ENCODE measurements around the gene SORCS3. TPM values are rescaled to one million over a fixed set of nuclear protein-coding genes. Genes with fewer than 3 reads are reported as not detected.

The SORCS3 gene
- total and polyA plus RNA-seq, 2 donors (not counting 1 experiment from before 2014, with no cell fraction given), result not detected

DNA sequence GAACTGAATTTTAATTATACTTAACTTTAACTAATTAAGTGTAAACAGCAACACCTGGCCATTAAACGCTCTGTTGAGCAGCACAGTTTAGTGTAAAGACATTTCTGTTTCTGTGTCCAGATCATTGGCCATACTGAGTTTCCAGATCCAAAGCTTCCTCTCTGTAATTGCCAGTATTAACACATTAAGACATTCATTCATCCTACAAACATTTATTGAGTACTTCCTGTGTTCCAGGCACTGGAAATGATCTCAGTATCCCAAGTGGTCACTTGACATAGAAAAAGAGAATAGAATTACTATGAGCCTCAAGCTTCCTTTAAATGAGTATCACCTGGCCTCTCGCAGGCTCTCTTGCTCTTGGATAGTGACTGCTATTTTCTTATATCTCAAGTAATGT lies 618.1 kb downstream of the SORCS3 start:
- ChIA-PET CTCF (no interaction called here), POLR2A (no interaction called here)
- no peak for DNase-seq
- Histone ChIP-seq H3K4me3 (ENCODE audit: control extremely low read depth in 1 of 5, extremely low read depth in 1 of 5, insufficient read depth in 1 of 5, low read depth in 2 of 5, low read length in 4 of 5) (no peak overlapping the region), H3K4me2 (replicated peaks; ENCODE audit: low read depth, low read length, poor library complexity, severe bottlenecking) (no peak overlapping the region), H4K20me1 (ENCODE audit: control insufficient read depth, insufficient read depth, low read length, poor library complexity, severe bottlenecking) (no peaks in the 10 kb centered on the region), H3K27ac (ENCODE audit: low read length in 2 of 2) (no peak overlapping the region), H3K27me3 (replicated peaks in 1 of 4; ENCODE audit: control extremely low read depth in 1 of 4, control insufficient read depth in 3 of 4, insufficient read depth in 4 of 4, low read length in 3 of 4) (no peaks in the 10 kb centered on the region), H3K79me2 (ENCODE audit: control insufficient read depth, insufficient read depth, low read length) (no peaks in the 10 kb centered on the region), H3K9me3 (ENCODE audit: control extremely low read depth in 1 of 3, control insufficient read depth in 2 of 3, insufficient read depth in 1 of 3, low read length in 2 of 3) (no peaks in the 10 kb centered on the region), H3K9ac (ENCODE audit: low read length) (no peak overlapping the region), H3K4me1 (ENCODE audit: control insufficient read depth in 2 of 2, insufficient read depth in 2 of 2, low read length in 2 of 2) (no peaks in the 10 kb centered on the region), H2AFZ (ENCODE audit: insufficient read depth, low read depth, low read length, poor library complexity, severe bottlenecking) (no peak overlapping the region), H3K36me3 (replicated peaks in 1 of 2; ENCODE audit: control extremely low read depth in 1 of 2, control insufficient read depth in 1 of 2, extremely low read depth in 1 of 2, insufficient read depth in 2 of 2, low read length in 1 of 2) (no peaks in the 10 kb centered on the region)
- ATAC-seq (ENCODE audit: low read depth), result no peak
- WGBS (ENCODE audit: insufficient coverage), result no CpG with 5 or more reads among the region's 2 CpGs
- H3K4me1 Mint-ChIP-seq, result no peaks in the 10 kb centered on the region
- H3K4me3 Mint-ChIP-seq, result no peak overlapping the region
- H3K27ac Mint-ChIP-seq, result no peak overlapping the region
- intact Hi-C loops (cut with micrococcal nuclease), result no loop called here
- TF ChIP-seq EZH2 (IDR thresholded peaks at IDR 0.05; ENCODE audit: borderline replicate concordance, insufficient read depth, low read depth, low read length, poor library complexity, severe bottlenecking) (no peak), CTCF (IDR thresholded peaks at IDR 0.05) (no peak)
- peaks cover 2% of the 10 kb centered on the region for H3K9me3 Mint-ChIP-seq (ENCODE audit: insufficient read depth)
- H3K27me3 Mint-ChIP-seq, result no peaks in the 10 kb centered on the region

GRCh38 chr10:105262666-105263065 lies 621.6 kb downstream of the SORCS3 start:
- Mint-ChIP-seq H3K27me3 (no peaks in the 10 kb centered on the region), H3K4me1 (no peaks in the 10 kb centered on the region), H3K27ac (no peak overlapping the region), H3K4me3 (no peak overlapping the region), H3K9me3 (ENCODE audit: insufficient read depth) (peaks cover 2% of the 10 kb centered on the region)
- H3K9ac ChIP-seq (ENCODE audit: low read length), result no peak overlapping the region
- DNase-seq, result no peak
- ChIA-PET POLR2A (no interaction called here), CTCF (no interaction called here)
- no peak overlapping the region for H3K27ac ChIP-seq (ENCODE audit: low read length in 2 of 2)
- H3K4me2 ChIP-seq (replicated peaks; ENCODE audit: low read depth, low read length, poor library complexity, severe bottlenecking), result no peak overlapping the region
- H3K79me2 ChIP-seq (ENCODE audit: control insufficient read depth, insufficient read depth, low read length), result no peaks in the 10 kb centered on the region
- no peak overlapping the region for H2AFZ ChIP-seq (ENCODE audit: insufficient read depth, low read depth, low read length, poor library complexity, severe bottlenecking)
- H3K4me1 ChIP-seq (ENCODE audit: control insufficient read depth in 2 of 2, insufficient read depth in 2 of 2, low read length in 2 of 2), result no peaks in the 10 kb centered on the region
- intact Hi-C loops (cut with micrococcal nuclease), result no loop called here
- no CpG with 5 or more reads among the region's 2 CpGs for WGBS (ENCODE audit: insufficient coverage)
- no peaks in the 10 kb centered on the region for H3K36me3 ChIP-seq (replicated peaks in 1 of 2; ENCODE audit: control extremely low read depth in 1 of 2, control insufficient read depth in 1 of 2, extremely low read depth in 1 of 2, insufficient read depth in 2 of 2, low read length in 1 of 2)
- H3K9me3 ChIP-seq (ENCODE audit: control extremely low read depth in 1 of 3, control insufficient read depth in 2 of 3, insufficient read depth in 1 of 3, low read length in 2 of 3), result no peaks in the 10 kb centered on the region
- no peak for TF ChIP-seq EZH2 (IDR thresholded peaks at IDR 0.05; ENCODE audit: borderline replicate concordance, insufficient read depth, low read depth, low read length, poor library complexity, severe bottlenecking)
- TF ChIP-seq CTCF (IDR thresholded peaks at IDR 0.05), result no peak
- H4K20me1 ChIP-seq (ENCODE audit: control insufficient read depth, insufficient read depth, low read length, poor library complexity, severe bottlenecking), result no peaks in the 10 kb centered on the region
- H3K27me3 ChIP-seq (replicated peaks in 1 of 4; ENCODE audit: control extremely low read depth in 1 of 4, control insufficient read depth in 3 of 4, insufficient read depth in 4 of 4, low read length in 3 of 4), result no peaks in the 10 kb centered on the region
- no peak overlapping the region for H3K4me3 ChIP-seq (ENCODE audit: control extremely low read depth in 1 of 5, extremely low read depth in 1 of 5, insufficient read depth in 1 of 5, low read depth in 2 of 5, low read length in 4 of 5)
- ATAC-seq (ENCODE audit: low read depth), result no peak

Measured in B cell (primary cell).